AG04449 (cell line): ENCODE data around the gene GNAI3.

Source experiments
- CTCF ChIA-PET: fragments of 350-600 bp; formaldehyde crosslinking; extraction: SDS; loops from one replicate; lab custom pipeline; 2021; ENCODE audit warnings: antibody characterized with exemption; lab: Yijun Ruan, JAX
- POLR2A ChIA-PET: fragments of 400-600, 350-600 bp; formaldehyde crosslinking; extraction: SDS; loops from one replicate; lab custom pipeline; 2020; ENCODE audit warnings: antibody characterized with exemption, inconsistent platforms; lab: Yijun Ruan, JAX
- DNase-seq: peaks from one replicate; pipeline ENCODE4 v3.0.0-alpha.2; 2010; ENCODE audit warnings: low read depth, low spot score
- H3K4me3 ChIP-seq: 2 replicates; pipeline ENCODE4 v1.5.1; 2011; ENCODE audit warnings: low read depth, mild to moderate bottlenecking, control low read depth, low read length
- TF ChIP-seq, protein P1 (sequence below): IDR thresholded peaks from one replicate; pipeline ENCODE4 v1.5.1; 2011; ENCODE audit warnings: mild to moderate bottlenecking, moderate library complexity, low read length, control low read depth, inconsistent platforms; ENCODE audit not compliant: insufficient read depth; ENCODE audit errors: missing control alignments

Gene GNAI3

DNA sequence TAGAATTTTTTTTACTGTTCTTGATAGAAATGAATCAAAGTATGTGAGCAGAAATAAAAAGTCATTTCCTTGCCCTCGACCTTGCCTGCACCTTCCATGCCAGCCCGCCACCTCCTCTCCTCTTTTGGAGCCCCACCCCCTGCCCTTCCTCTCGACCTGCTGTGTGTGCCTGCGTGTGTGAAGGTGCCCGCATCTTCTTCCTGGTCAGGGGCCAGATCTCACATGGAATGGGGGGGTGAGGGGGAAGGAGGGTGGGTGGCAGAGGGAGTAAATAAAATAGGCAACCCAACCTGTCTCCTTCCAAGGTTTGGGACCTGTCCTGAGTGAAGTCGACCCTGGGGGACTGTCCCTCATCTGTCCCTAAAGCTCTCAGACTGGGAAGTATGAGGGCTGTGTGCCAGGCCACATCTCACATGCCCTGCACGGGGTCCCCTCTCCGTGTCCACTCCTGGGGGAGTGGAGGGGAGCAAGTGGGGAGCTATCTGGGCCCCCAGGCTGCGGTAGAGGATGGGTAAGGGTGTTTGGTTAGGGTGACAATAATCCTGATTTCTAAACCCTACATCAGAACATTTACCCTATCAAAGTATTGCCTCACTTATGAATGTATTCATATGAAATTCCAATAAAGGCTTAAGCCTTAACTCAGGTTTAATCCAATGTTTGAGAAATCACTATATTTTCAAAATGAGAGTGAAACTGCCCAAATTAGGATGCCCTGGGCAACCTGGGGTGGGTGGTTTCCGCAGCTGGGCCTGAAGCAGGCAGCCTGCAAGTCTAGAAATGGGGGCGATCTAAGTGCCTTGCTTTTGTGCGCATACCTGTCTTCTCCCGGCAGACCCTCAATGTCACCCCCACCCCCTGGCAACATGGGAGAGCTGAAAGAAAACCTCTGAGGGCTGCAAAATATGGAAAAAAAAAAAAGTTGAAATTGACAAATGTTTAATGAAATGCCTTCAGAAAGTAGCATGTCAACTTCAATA lies 86.6 kb downstream of the GNAI3 start:
- CTCF ChIA-PET, result interaction anchor here (1.0 to 21.8 kb wide), 7 partner anchors 3 to 139 kb away, joined by 3 to 830 read pairs (median 371); partner anchors contain the start of genes AMPD2, GNAT2, GPR61 and GSTM4
- TF ChIP-seq, protein P1, sequence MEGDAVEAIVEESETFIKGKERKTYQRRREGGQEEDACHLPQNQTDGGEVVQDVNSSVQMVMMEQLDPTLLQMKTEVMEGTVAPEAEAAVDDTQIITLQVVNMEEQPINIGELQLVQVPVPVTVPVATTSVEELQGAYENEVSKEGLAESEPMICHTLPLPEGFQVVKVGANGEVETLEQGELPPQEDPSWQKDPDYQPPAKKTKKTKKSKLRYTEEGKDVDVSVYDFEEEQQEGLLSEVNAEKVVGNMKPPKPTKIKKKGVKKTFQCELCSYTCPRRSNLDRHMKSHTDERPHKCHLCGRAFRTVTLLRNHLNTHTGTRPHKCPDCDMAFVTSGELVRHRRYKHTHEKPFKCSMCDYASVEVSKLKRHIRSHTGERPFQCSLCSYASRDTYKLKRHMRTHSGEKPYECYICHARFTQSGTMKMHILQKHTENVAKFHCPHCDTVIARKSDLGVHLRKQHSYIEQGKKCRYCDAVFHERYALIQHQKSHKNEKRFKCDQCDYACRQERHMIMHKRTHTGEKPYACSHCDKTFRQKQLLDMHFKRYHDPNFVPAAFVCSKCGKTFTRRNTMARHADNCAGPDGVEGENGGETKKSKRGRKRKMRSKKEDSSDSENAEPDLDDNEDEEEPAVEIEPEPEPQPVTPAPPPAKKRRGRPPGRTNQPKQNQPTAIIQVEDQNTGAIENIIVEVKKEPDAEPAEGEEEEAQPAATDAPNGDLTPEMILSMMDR, result no peak
- POLR2A ChIA-PET, result no interaction called here
- H3K4me3 ChIP-seq, result no peak overlapping the region
- no peak for DNase-seq

DNA sequence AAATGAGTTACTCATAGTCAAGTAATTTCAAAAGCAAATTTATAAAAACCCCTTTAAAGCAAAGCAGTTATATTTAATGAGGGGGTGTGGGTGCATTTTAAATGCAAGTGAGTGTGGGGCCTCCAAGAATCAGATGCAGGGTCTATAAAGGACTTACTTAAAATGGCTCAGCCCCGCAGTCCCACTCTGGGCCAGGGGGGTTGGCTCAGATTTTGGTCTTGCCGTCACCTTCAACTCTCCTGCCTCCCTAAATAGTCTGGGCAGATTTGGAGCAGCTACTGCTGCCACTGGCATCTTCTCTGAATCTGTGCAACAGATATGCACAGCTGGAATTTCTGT lies 87.4 kb downstream of the GNAI3 start:
- CTCF ChIA-PET, result interaction anchor here (0.8 to 21.8 kb wide), 11 partner anchors 2 to 375 kb away, joined by 3 to 830 read pairs (median 66); partner anchors contain the start of genes AHCYL1, AMPD2, GNAI3 and GNAT2
- POLR2A ChIA-PET, result interaction anchor here (1.2 to 2.3 kb wide), 3 partner anchors 8 to 114 kb away, joined by 3 to 11 read pairs (median 3); partner anchors contain the start of gene GNAI3

DNA sequence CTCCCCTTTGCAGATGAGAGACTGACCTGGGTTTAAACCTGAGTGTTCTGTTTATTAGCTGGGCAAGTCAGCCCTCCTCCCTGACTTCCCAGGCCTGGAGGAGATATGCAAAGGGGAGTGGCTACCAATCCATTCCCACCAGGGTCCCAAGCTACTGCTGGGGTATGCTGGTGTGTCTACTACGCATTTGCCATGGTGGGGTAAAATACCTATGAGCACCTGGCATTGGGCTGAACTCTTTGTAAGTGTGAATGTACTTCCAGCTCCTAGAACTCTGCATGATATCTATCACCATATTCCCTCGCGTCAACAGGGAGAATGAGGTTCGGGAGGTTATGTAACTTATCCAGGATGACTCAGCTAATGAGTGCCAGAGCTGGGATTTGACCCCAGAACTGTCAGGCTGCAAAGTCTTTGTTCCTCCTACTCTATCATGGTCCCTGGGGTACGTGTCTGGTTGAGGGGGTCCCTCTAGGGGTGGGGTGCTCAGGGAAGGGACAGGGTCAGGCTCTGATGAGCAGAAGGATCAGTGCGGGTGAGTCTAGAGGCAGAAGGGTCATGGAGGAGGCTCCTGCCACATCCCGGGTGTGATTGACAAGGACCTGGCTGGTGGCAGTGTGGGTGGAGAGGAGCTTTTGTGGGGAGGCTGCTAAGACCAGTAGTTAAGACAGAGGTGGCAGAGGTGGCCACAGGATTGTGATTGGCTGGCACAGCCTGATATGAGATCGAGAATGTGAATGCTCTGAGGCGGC lies 88.0 kb downstream of the GNAI3 start:
- CTCF ChIA-PET, result interaction anchor here (0.7 to 21.8 kb wide), 14 partner anchors 2 to 456 kb away, joined by 3 to 830 read pairs (median 38); partner anchors contain the start of genes AHCYL1, AMPD2, GNAI3 and GNAT2

More for the DNA sequence above, 87.4 kb downstream of the GNAI3 start:
- DNase-seq, result no peak
- no peak overlapping the region for H3K4me3 ChIP-seq
- TF ChIP-seq, protein P1, result no peak

DNA sequence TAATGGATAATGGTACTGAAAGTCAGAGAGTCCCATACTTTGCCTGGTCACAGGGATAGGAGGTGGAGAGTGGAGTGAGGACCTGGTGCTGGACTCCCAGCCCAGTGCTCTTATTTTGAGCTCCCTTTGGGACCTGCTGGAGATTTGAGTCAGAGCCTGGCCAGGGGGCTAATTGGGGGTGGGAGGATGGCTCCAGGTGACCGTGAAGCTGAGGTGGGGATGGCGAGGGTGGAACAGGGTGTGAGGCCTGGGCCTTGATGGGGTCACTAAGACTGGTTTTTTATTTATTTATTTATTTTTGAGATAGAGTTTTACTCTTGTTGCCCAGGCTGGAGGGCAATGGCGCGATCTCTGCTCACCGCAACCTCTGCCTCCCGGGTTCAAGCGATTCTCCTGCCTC lies 89.0 kb downstream of the GNAI3 start:
- CTCF ChIA-PET, result interaction anchor here (0.7 to 21.8 kb wide), 12 partner anchors 1 to 455 kb away, joined by 3 to 830 read pairs (median 64); partner anchors contain the start of genes AHCYL1, AMPD2, GNAI3 and GNAT2
- no peak for DNase-seq
- no peak overlapping the region for H3K4me3 ChIP-seq
- TF ChIP-seq, protein P1, result no peak
- POLR2A ChIA-PET, result interaction anchor here (0.6 to 2.3 kb wide), 3 partner anchors 10 to 89 kb away, joined by 3 to 11 read pairs (median 3); partner anchors contain the start of gene GNAI3

More for the DNA sequence above, 88.0 kb downstream of the GNAI3 start:
- POLR2A ChIA-PET, result interaction anchor here (1.2 to 2.3 kb wide), 3 partner anchors 9 to 113 kb away, joined by 3 to 11 read pairs (median 3); partner anchors contain the start of gene GNAI3
- H3K4me3 ChIP-seq, result no peak overlapping the region
- no peak for DNase-seq
- TF ChIP-seq, protein P1, result no peak

- ChIA-PET CTCF (interaction anchor here (0.5 to 18.9 kb wide), 43 partner anchors 13 to 664 kb away, joined by 3 to 830 read pairs (median 5); partner anchors contain the start of genes AHCYL1, AMPD2, CYB561D1 and EPS8L3), POLR2A (interaction anchor here (1.6 to 2.2 kb wide), 3 partner anchors 91 to 345 kb away, joined by 7 to 11 read pairs (median 7); partner anchors contain the start of genes AHCYL1 and GNAI3)
- H3K4me3 ChIP-seq, result no peak overlapping the region
- TF ChIP-seq, protein P1, result no peak
- DNase-seq, result no peak
Measured at GRCh38 chr1:109639063-109639840, 90.8 kb downstream of the GNAI3 start.
